ENCODE measurements around the gene SHD.
A peak's percentile ranks its signal among the peaks of the same experiment; 100 is the strongest.

SHD gene

DNA sequence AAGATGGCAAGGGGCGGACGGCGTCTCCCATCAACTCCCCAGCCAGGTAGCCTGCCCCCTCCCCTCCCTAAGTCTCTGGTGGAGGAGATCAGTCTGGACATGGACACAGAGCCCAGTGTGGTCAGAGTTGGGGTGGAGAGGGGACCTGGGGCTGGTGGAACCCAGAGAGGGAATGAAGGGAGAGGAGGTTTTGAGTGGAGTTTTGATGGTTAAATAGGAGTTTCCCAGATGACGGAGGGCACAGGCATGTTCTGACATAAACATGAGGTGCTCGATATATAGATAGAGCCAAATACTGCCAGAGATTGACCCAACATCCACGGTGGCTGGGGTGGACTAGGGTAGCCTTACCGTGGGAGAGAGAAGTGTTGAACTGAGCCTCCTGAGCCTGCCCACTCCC, 39.4 kb downstream of the SHD start:
- no peak for DNase-seq (ENCODE audit: low read depth in 1 of 2, low spot score in 1 of 2)
- H3K27me3 ChIP-seq (ENCODE audit: insufficient read depth, poor library complexity, severe bottlenecking): no peaks in the 10 kb centered on the region
- no peak overlapping the region for H3K4me3 ChIP-seq (replicated peaks; ENCODE audit: insufficient read depth, low read length)

DNA sequence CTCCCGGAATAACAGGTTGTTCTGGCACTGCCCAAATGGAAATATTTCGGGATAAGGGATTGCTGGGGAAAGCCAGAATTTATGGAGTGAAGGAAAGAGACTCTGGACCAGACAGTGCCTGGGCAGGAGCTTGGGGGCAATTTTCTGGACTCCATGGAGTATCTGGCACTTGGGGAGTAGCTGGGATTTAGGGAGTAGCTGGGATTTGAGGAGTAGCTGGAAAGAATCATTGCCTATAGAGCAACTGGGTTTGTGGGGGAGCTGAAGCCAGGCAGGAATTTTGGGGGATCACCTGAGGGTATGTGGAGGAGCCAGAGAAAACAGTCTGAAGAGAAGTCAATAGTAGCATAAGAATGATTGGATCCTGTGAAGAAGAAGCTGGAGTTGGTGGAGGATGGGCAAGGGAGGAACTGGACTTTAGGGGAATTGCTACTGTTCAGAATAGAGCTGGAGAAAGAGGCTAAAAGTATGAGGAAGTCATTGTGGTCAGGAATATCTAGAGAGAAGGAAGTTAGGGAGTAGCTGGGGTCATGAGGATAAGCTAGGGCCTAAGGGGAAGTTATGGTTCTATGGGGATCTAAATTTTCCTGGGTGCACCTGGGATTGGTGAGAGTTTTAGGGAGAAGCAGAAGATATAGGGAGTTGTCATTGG, 40.1 kb downstream of the SHD start:
- Histone ChIP-seq H3K4me3 (replicated peaks; ENCODE audit: insufficient read depth, low read length) (no peak overlapping the region), H3K27me3 (ENCODE audit: insufficient read depth, poor library complexity, severe bottlenecking) (no peaks in the 10 kb centered on the region), H3K27ac (replicated peaks) (no peak overlapping the region)
- TF ChIP-seq, protein P1, sequence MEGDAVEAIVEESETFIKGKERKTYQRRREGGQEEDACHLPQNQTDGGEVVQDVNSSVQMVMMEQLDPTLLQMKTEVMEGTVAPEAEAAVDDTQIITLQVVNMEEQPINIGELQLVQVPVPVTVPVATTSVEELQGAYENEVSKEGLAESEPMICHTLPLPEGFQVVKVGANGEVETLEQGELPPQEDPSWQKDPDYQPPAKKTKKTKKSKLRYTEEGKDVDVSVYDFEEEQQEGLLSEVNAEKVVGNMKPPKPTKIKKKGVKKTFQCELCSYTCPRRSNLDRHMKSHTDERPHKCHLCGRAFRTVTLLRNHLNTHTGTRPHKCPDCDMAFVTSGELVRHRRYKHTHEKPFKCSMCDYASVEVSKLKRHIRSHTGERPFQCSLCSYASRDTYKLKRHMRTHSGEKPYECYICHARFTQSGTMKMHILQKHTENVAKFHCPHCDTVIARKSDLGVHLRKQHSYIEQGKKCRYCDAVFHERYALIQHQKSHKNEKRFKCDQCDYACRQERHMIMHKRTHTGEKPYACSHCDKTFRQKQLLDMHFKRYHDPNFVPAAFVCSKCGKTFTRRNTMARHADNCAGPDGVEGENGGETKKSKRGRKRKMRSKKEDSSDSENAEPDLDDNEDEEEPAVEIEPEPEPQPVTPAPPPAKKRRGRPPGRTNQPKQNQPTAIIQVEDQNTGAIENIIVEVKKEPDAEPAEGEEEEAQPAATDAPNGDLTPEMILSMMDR (IDR thresholded peaks at IDR 0.05; ENCODE audit: insufficient read depth, low read length): no peak
- TF ChIP-seq SPI1 (IDR thresholded peaks at IDR 0.05; ENCODE audit: borderline replicate concordance, low read depth): peak; percentile 70; the same call in 1 of the 2 replicates
- peak in 1 of 2 experiments; percentile 59 for DNase-seq (ENCODE audit: low read depth in 1 of 2, low spot score in 1 of 2)

More for the DNA sequence above, 39.4 kb downstream of the SHD start:
- TF ChIP-seq, protein P1 (IDR thresholded peaks at IDR 0.05; ENCODE audit: insufficient read depth, low read length): no peak
- TF ChIP-seq POLR2AphosphoS5 (IDR thresholded peaks at IDR 0.05; ENCODE audit: low read depth): no peak
- H3K27ac ChIP-seq (replicated peaks): no peak overlapping the region

DNA sequence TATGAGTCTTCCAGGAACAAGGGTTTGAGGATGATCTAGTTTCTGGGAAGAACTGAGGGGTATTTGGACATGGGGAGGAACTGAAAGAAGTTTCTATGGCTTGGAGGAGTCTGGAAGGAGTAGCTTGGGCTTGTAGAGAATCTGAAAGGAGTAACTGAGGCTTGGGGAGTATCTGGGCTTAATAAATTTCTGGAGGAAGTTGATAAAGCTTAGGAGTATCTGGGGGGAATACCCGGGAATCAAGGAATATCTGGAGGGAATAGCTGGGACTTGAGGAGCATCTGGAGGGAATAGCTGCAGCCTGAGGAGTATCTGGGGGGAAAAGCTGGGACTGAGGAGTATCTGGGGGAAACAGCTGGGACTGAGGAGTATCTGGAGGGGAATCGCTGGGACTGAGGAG, 41.4 kb downstream of the SHD start:
- no peak overlapping the region for H3K27ac ChIP-seq (replicated peaks)
- DNase-seq (ENCODE audit: low read depth in 1 of 2, low spot score in 1 of 2): no peak
- H3K4me3 ChIP-seq (replicated peaks; ENCODE audit: insufficient read depth, low read length): no peak overlapping the region
- H3K27me3 ChIP-seq (ENCODE audit: insufficient read depth, poor library complexity, severe bottlenecking): no peaks in the 10 kb centered on the region
- TF ChIP-seq, protein P2, sequence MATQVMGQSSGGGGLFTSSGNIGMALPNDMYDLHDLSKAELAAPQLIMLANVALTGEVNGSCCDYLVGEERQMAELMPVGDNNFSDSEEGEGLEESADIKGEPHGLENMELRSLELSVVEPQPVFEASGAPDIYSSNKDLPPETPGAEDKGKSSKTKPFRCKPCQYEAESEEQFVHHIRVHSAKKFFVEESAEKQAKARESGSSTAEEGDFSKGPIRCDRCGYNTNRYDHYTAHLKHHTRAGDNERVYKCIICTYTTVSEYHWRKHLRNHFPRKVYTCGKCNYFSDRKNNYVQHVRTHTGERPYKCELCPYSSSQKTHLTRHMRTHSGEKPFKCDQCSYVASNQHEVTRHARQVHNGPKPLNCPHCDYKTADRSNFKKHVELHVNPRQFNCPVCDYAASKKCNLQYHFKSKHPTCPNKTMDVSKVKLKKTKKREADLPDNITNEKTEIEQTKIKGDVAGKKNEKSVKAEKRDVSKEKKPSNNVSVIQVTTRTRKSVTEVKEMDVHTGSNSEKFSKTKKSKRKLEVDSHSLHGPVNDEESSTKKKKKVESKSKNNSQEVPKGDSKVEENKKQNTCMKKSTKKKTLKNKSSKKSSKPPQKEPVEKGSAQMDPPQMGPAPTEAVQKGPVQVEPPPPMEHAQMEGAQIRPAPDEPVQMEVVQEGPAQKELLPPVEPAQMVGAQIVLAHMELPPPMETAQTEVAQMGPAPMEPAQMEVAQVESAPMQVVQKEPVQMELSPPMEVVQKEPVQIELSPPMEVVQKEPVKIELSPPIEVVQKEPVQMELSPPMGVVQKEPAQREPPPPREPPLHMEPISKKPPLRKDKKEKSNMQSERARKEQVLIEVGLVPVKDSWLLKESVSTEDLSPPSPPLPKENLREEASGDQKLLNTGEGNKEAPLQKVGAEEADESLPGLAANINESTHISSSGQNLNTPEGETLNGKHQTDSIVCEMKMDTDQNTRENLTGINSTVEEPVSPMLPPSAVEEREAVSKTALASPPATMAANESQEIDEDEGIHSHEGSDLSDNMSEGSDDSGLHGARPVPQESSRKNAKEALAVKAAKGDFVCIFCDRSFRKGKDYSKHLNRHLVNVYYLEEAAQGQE (IDR thresholded peaks at IDR 0.05; ENCODE audit: insufficient replicate concordance, low read depth): no peak
- TF ChIP-seq GABPA (IDR thresholded peaks at IDR 0.05; ENCODE audit: low read depth) (no peak), POLR2AphosphoS5 (IDR thresholded peaks at IDR 0.05; ENCODE audit: low read depth) (no peak), SPI1 (IDR thresholded peaks at IDR 0.05; ENCODE audit: borderline replicate concordance, low read depth) (no peak)
- TF ChIP-seq, protein P1 (IDR thresholded peaks at IDR 0.05; ENCODE audit: insufficient read depth, low read length): no peak

DNA sequence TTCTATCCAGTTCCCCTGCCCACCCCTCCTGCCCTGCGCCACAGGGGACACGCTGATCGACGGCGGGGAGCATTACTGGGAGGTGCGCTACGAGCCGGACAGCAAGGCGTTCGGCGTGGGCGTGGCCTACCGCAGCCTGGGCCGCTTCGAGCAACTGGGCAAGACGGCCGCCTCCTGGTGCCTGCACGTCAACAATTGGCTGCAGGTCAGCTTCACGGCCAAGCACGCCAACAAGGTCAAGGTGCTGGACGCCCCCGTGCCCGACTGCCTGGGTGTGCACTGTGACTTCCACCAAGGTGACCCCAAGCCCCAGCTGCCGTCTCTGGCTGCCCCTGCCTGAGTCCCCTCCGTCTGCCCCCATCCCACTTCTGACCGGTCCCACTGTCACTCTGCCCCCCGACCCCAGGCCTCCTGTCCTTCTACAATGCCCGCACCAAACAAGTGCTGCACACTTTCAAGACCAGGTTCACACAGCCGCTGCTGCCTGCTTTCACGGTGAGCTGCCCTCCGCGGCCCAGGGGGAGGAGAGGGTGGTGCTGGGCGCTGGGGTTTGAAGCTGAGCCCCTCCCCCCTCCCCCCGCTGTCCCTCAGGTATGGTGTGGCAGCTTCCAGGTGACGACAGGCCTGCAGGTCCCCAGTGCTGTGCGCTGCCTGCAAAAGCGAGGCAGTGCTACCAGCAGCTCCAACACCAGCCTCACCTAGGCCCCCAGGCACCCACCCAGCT, 44.0 kb downstream of the SHD start:
- no peak for TF ChIP-seq GABPA (IDR thresholded peaks at IDR 0.05; ENCODE audit: low read depth)
- TF ChIP-seq, protein P2 (IDR thresholded peaks at IDR 0.05; ENCODE audit: insufficient replicate concordance, low read depth): no peak
- no peak for TF ChIP-seq SPI1 (IDR thresholded peaks at IDR 0.05; ENCODE audit: borderline replicate concordance, low read depth)
- TF ChIP-seq, protein P1 (IDR thresholded peaks at IDR 0.05; ENCODE audit: insufficient read depth, low read length): no peak
- no peak for TF ChIP-seq POLR2AphosphoS5 (IDR thresholded peaks at IDR 0.05; ENCODE audit: low read depth)
- no peak overlapping the region for H3K27ac ChIP-seq (replicated peaks)
- DNase-seq (ENCODE audit: low read depth in 1 of 2, low spot score in 1 of 2): no peak

More for the DNA sequence above, 44.0 kb downstream of the SHD start:
- H3K4me3 ChIP-seq (replicated peaks; ENCODE audit: insufficient read depth, low read length): no peak overlapping the region
- H3K27me3 ChIP-seq (ENCODE audit: insufficient read depth, poor library complexity, severe bottlenecking): peaks cover 18% of the 10 kb centered on the region

Data from HL-60 (cell line).